Small intestine (tissue), 7 donors: ENCODE data around the gene TMOD1. TPM values are rescaled to one million over a fixed set of nuclear protein-coding genes. Genes with fewer than 3 reads are reported as not detected.
A peak's percentile ranks its signal among the peaks of the same experiment; 100 is the strongest.

Experiments
- DNase-seq, 2 donors: peaks; one replicate each; pipeline versions ENCODE4 v3.0.0 to v3.0.0-alpha.2; 2013
- FAIRE-seq: peaks from 2 replicates; lab custom pipeline; 2012; peaks lifted over from hg19 to GRCh38; lab: Jason Lieb, UNC
- H3K27ac ChIP-seq, 3 donors: one replicate each; pipeline ENCODE4 v1.5.1; 2013; ENCODE audit warnings: low read length in 2 of 3, mild to moderate bottlenecking in 2 of 3, control low read depth in 1 of 3, inconsistent platforms in 1 of 3, low read depth in 1 of 3, moderate library complexity in 1 of 3
- H3K27me3 ChIP-seq, 3 donors: one replicate each; pipeline ENCODE4 v1.6.1; 2013; ENCODE audit warnings: low read length in 3 of 3, inconsistent platforms in 1 of 3; ENCODE audit not compliant: control insufficient read depth in 3 of 3, insufficient read depth in 3 of 3
- H3K36me3 ChIP-seq, 3 donors: one replicate each; pipeline ENCODE4 v1.6.1; 2013; ENCODE audit warnings: low read length in 3 of 3, inconsistent platforms in 1 of 3, low read depth in 1 of 3, mild to moderate bottlenecking in 1 of 3, moderate library complexity in 1 of 3; ENCODE audit not compliant: control insufficient read depth in 3 of 3, insufficient read depth in 2 of 3
- H3K4me1 ChIP-seq, 3 donors: one replicate each; pipeline ENCODE4 v1.6.1; 2013; ENCODE audit warnings: low read length in 2 of 3, inconsistent platforms in 1 of 3, low read depth in 1 of 3, mild to moderate bottlenecking in 1 of 3, moderate library complexity in 1 of 3; ENCODE audit not compliant: control insufficient read depth in 3 of 3, insufficient read depth in 2 of 3
- H3K4me3 ChIP-seq, 3 donors: one replicate each; pipeline ENCODE4 v1.5.1; 2013; ENCODE audit warnings: low read length in 3 of 3, control low read depth in 1 of 3, inconsistent platforms in 1 of 3, low read depth in 1 of 3, mild to moderate bottlenecking in 1 of 3, moderate library complexity in 1 of 3
- H3K9me3 ChIP-seq, 2 donors: one replicate each; pipeline ENCODE4 v1.6.1; 2013; ENCODE audit warnings: low read depth in 1 of 2, low read length in 1 of 2; ENCODE audit not compliant: control insufficient read depth in 2 of 2, insufficient read depth in 1 of 2
- WGBS, 3 donors: extraction: QIAGEN DNeasy Blood & Tissue Kit; methylation state at CpG; one replicate each; pipeline ENCODE4 v1.1.7; 2013; 5-methylcytosine and 5-hydroxymethylcytosine counted together
- polyA plus RNA-seq, 4 donors: library from polyadenylated mRNA; stranded (reverse) in 3 of 4; unstranded in 1 of 4; fragments of 200-250 nt in 3 of 4; fragments of 120-200 nt in 1 of 4; gene quantifications; one replicate each; pipeline versions ENCODE4 v1.2.1 to v1.2.3, GENCODE V29; 2013
- donor health status: healthy with polysubstance abuse.
- donor health status: control.
- donor health status: control.
- donor health status: Bipolar disorder and iron deficiency.
- donor health status: healthy.

The TMOD1 gene
- polyA plus RNA-seq, 4 donors, result 1.1 to 9.9 (median 1.6) TPM

- FAIRE-seq (no peak), DNase-seq (no peak)
- Histone ChIP-seq H3K4me1 (peaks cover 0 to 2% (median 0%) of the 10 kb centered on the region in 3 donors), H3K36me3 (no peaks in the 10 kb centered on the region), H3K9me3 (no peaks in the 10 kb centered on the region), H3K4me3 (no peak overlapping the region), H3K27ac (no peak overlapping the region), H3K27me3 (no peaks in the 10 kb centered on the region)
- 59 to 76% (median 62%) methylated on average over 3 of the region's 3 CpGs for WGBS, 3 donors
Observed at GRCh38 chr9:97558701-97559101, 57.2 kb downstream of the TMOD1 start.

GRCh38 chr9:97559111-97559514 lies 57.6 kb downstream of the TMOD1 start:
- H3K27ac ChIP-seq, result no peak overlapping the region
- no peak for DNase-seq
- H3K9me3 ChIP-seq, result no peaks in the 10 kb centered on the region
- no peak overlapping the region for H3K4me3 ChIP-seq
- FAIRE-seq, result no peak
- peaks cover 0 to 2% (median 0%) of the 10 kb centered on the region in 3 donors for H3K4me1 ChIP-seq
- WGBS, 3 donors, result 75 to 85% (median 75%) methylated on average over 10 of the region's 10 CpGs
- no peaks in the 10 kb centered on the region for H3K36me3 ChIP-seq
- H3K27me3 ChIP-seq, result no peaks in the 10 kb centered on the region

- WGBS, 3 donors, result 82 to 89% (median 82%) methylated on average over 6 of the region's 6 CpGs
- FAIRE-seq, result no peak
- no peaks in the 10 kb centered on the region for H3K36me3 ChIP-seq
- peaks cover under 1 to 3% (median 3%) of the 10 kb centered on the region in 3 donors for H3K4me1 ChIP-seq
- no peaks in the 10 kb centered on the region for H3K9me3 ChIP-seq
- DNase-seq, result no peak
- H3K27me3 ChIP-seq, result peaks cover 0 to 3% (median 0%) of the 10 kb centered on the region in 3 donors
- H3K4me3 ChIP-seq, result no peak overlapping the region
- no peak overlapping the region for H3K27ac ChIP-seq
Observed at GRCh38 chr9:97560154-97560553, 58.7 kb downstream of the TMOD1 start.

GRCh38 chr9:97560851-97561250 lies 59.4 kb downstream of the TMOD1 start:
- DNase-seq (no peak), FAIRE-seq (no peak)
- no peaks in the 10 kb centered on the region for H3K36me3 ChIP-seq
- H3K9me3 ChIP-seq, result no peaks in the 10 kb centered on the region
- H3K27ac ChIP-seq, result no peak overlapping the region
- H3K4me1 ChIP-seq, result peaks cover 0 to 3% (median 3%) of the 10 kb centered on the region in 3 donors
- no peak overlapping the region for H3K4me3 ChIP-seq
- H3K27me3 ChIP-seq, result peaks cover 0 to 6% (median 0%) of the 10 kb centered on the region in 3 donors

GRCh38 chr9:97561501-97561900 lies 60.0 kb downstream of the TMOD1 start:
- H3K9me3 ChIP-seq, result no peaks in the 10 kb centered on the region
- H3K36me3 ChIP-seq, result no peaks in the 10 kb centered on the region
- peaks cover 0 to 3% (median 3%) of the 10 kb centered on the region in 3 donors for H3K4me1 ChIP-seq
- DNase-seq, result no peak
- H3K4me3 ChIP-seq, result no peak overlapping the region
- H3K27ac ChIP-seq, result no peak overlapping the region
- WGBS, 3 donors, result 73 to 91% (median 73%) methylated on average over 3 of the region's 3 CpGs
- FAIRE-seq, result no peak
- peaks cover 0 to 6% (median 0%) of the 10 kb centered on the region in 3 donors for H3K27me3 ChIP-seq

GRCh38 chr9:97562542-97562941 lies 61.1 kb downstream of the TMOD1 start:
- WGBS, 3 donors, result 88 to 93% (median 90%) methylated on average over 5 of the region's 5 CpGs
- FAIRE-seq (no peak), DNase-seq (no peak)
- Histone ChIP-seq H3K27me3 (peaks cover 0 to 6% (median 0%) of the 10 kb centered on the region in 3 donors), H3K4me3 (no peak overlapping the region), H3K36me3 (no peaks in the 10 kb centered on the region), H3K9me3 (no peaks in the 10 kb centered on the region), H3K4me1 (peaks cover 0 to 3% (median 3%) of the 10 kb centered on the region in 3 donors), H3K27ac (no peak overlapping the region)

GRCh38 chr9:97563458-97564135 lies 62.1 kb downstream of the TMOD1 start:
- DNase-seq (no peak), FAIRE-seq (no peak)
- Histone ChIP-seq H3K36me3 (no peaks in the 10 kb centered on the region), H3K4me1 (peaks cover 0 to 3% (median 3%) of the 10 kb centered on the region in 3 donors), H3K9me3 (no peaks in the 10 kb centered on the region), H3K4me3 (no peak overlapping the region), H3K27ac (no peak overlapping the region), H3K27me3 (peaks cover 0 to 6% (median 0%) of the 10 kb centered on the region in 3 donors)
- 56 to 67% (median 61%) methylated on average over 13 of the region's 13 CpGs for WGBS, 3 donors

GRCh38 chr9:97564291-97565175 lies 63.1 kb downstream of the TMOD1 start:
- WGBS, 3 donors, result 21 to 42% (median 32%) methylated on average over 14 of the region's 14 CpGs
- H3K4me3 ChIP-seq, result no peak overlapping the region
- FAIRE-seq (no peak), DNase-seq (peak; percentile 13 to 40)
- peaks cover 0 to 6% (median 0%) of the 10 kb centered on the region in 3 donors for H3K27me3 ChIP-seq
- peak overlapping the region in 1 of 3 donors; percentile 28 for H3K27ac ChIP-seq
- no peaks in the 10 kb centered on the region for H3K36me3 ChIP-seq
- H3K9me3 ChIP-seq, result no peaks in the 10 kb centered on the region
- H3K4me1 ChIP-seq, result peaks cover 0 to 3% (median 3%) of the 10 kb centered on the region in 3 donors
